Posterior vena cava (tissue), 2 donors: ENCODE data around the gene PTER. TPM values are rescaled to one million over a fixed set of nuclear protein-coding genes. Genes with fewer than 3 reads are reported as not detected.

Experiments used
- DNase-seq: peaks from one replicate; pipeline ENCODE4 v3.0.0-alpha.2; 2020; ENCODE audit warnings: low spot score
- intact Hi-C, 2 donors: fragments of 100-400 bp; cut with DNase I; formaldehyde crosslinking; loops; one replicate each; pipeline versions ENCODE4 v1.14.1 to v1.14.2; 2022 to 2023
- total RNA-seq, 2 donors: library from RNA; stranded (reverse); fragmentation: NEBNext Ultra II Directional; extraction: Animal tissue kit (Norgen Biotek cat#: 25700); gene quantifications; one replicate each; pipeline ENCODE4 v1.2.1, GENCODE V29; 2021
- donor health status: DM: yes; HTN: yes; CAD: no.
- donor health status: DM: yes; HTN: yes; CAD: no.

PTER gene
- total RNA-seq, 2 donors from 2014 or later = 5.4 to 6.0 TPM

- DNase-seq = no peak
- intact Hi-C loops = no loop called here
Observed at GRCh38 chr10:16458166-16458955, 21.6 kb downstream of the PTER start.

- intact Hi-C loops = no loop called here
- DNase-seq = no peak
Observed at GRCh38 chr10:16459423-16459939, 22.7 kb downstream of the PTER start.

GRCh38 chr10:16466001-16466400 lies 29.2 kb downstream of the PTER start:
- intact Hi-C loops = no loop called here
- DNase-seq = no peak

GRCh38 chr10:16470747-16471146 lies 33.9 kb downstream of the PTER start:
- DNase-seq = no peak
- intact Hi-C loops = no loop called here

- intact Hi-C loops = no loop called here
- DNase-seq = no peak
Observed at GRCh38 chr10:16472828-16473227, 36.0 kb downstream of the PTER start.

GRCh38 chr10:16477757-16478156 lies 40.9 kb downstream of the PTER start:
- no peak for DNase-seq
- intact Hi-C loops = no loop called here

- intact Hi-C loops = no loop called here
- DNase-seq = no peak
Observed at GRCh38 chr10:16478801-16479200, 42.0 kb downstream of the PTER start.

GRCh38 chr10:16481052-16481728 lies 44.4 kb downstream of the PTER start:
- DNase-seq = no peak
- intact Hi-C loops = no loop called here

GRCh38 chr10:16483241-16483917 lies 46.6 kb downstream of the PTER start:
- no peak for DNase-seq
- intact Hi-C loops = no loop called here

- intact Hi-C loops = no loop called here
- DNase-seq = no peak
Observed at GRCh38 chr10:16490511-16490910, 53.7 kb downstream of the PTER start.

- intact Hi-C loops = no loop called here
- no peak for DNase-seq
Observed at GRCh38 chr10:16491933-16492332, 55.1 kb downstream of the PTER start.

GRCh38 chr10:16493884-16494536 lies 57.2 kb downstream of the PTER start:
- intact Hi-C loops = no loop called here

GRCh38 chr10:16497911-16498310 lies 61.1 kb downstream of the PTER start:
- intact Hi-C loops = no loop called here
- DNase-seq = no peak

More at GRCh38 chr10:16493884-16494536, 57.2 kb downstream of the PTER start:
- no peak for DNase-seq

GRCh38 chr10:16505161-16505560 lies 68.4 kb downstream of the PTER start:
- no peak for DNase-seq
- intact Hi-C loops = no loop called here

- intact Hi-C loops = no loop called here
- no peak for DNase-seq
Observed at GRCh38 chr10:16509996-16510395, 73.2 kb downstream of the PTER start.

GRCh38 chr10:16510843-16511242 lies 74.0 kb downstream of the PTER start:
- intact Hi-C loops = no loop called here
- DNase-seq = no peak

- DNase-seq = no peak
Observed at GRCh38 chr10:16518822-16519221, 82.0 kb downstream of the PTER start.

GRCh38 chr10:16519250-16519907 lies 82.6 kb downstream of the PTER start:
- DNase-seq = no peak
- intact Hi-C loops = loop anchor here in 1 of 2 donors (2.0 kb wide), 1 partner anchor 79 kb away; no protein-coding TSS in a partner anchor

More at GRCh38 chr10:16518822-16519221, 82.0 kb downstream of the PTER start:
- intact Hi-C loops = loop anchor here in 1 of 2 donors (2.0 kb wide), 1 partner anchor 78 kb away; no protein-coding TSS in a partner anchor
